KBM-7 (cell line): ENCODE data around the gene CSNK1E.

ENCODE experiments used
- DNase-seq: peaks from one replicate; pipeline ENCODE4 v3.0.0-alpha.2; 2015
- in situ Hi-C: fragments of 300-500 bp; cut with MboI; formaldehyde crosslinking; loops from 2 replicates; pipeline ENCODE4 v1.14.3; 2020; ENCODE audit warnings: low sequenced_read_pairs, low pct_unique_long_range_greater_than_20kb, mixed read lengths

CSNK1E gene

GRCh38 chr22:38260761-38261681 lies 56.2 kb downstream of the CSNK1E start:
- in situ Hi-C loops, result no loop called here

GRCh38 chr22:38259370-38259769 lies 57.9 kb downstream of the CSNK1E start:
- no peak for DNase-seq
- in situ Hi-C loops, result no loop called here

More at GRCh38 chr22:38260761-38261681, 56.2 kb downstream of the CSNK1E start:
- no peak for DNase-seq

- in situ Hi-C loops, result no loop called here
- DNase-seq, result no peak
Observed at GRCh38 chr22:38258895-38259294, 58.3 kb downstream of the CSNK1E start.

GRCh38 chr22:38257650-38258250 lies 59.5 kb downstream of the CSNK1E start:
- in situ Hi-C loops, result no loop called here
- no peak for DNase-seq

- DNase-seq, result no peak
- in situ Hi-C loops, result no loop called here
Observed at GRCh38 chr22:38257181-38257580, 60.1 kb downstream of the CSNK1E start.

- DNase-seq, result no peak
- in situ Hi-C loops, result no loop called here
Observed at GRCh38 chr22:38255697-38256096, 61.5 kb downstream of the CSNK1E start.

GRCh38 chr22:38251341-38251692 lies 65.9 kb downstream of the CSNK1E start:
- no peak for DNase-seq
- in situ Hi-C loops, result no loop called here

- DNase-seq, result no peak
- in situ Hi-C loops, result no loop called here
Observed at GRCh38 chr22:38250643-38251340, 66.4 kb downstream of the CSNK1E start.

GRCh38 chr22:38249803-38250642 lies 67.2 kb downstream of the CSNK1E start:
- in situ Hi-C loops, result no loop called here
- no peak for DNase-seq

GRCh38 chr22:38249301-38249700 lies 67.9 kb downstream of the CSNK1E start:
- DNase-seq, result no peak
- in situ Hi-C loops, result no loop called here

GRCh38 chr22:38248280-38248679 lies 69.0 kb downstream of the CSNK1E start:
- in situ Hi-C loops, result no loop called here
- no peak for DNase-seq

GRCh38 chr22:38247713-38248112 lies 69.5 kb downstream of the CSNK1E start:
- in situ Hi-C loops, result no loop called here
- no peak for DNase-seq

- in situ Hi-C loops, result no loop called here
- no peak for DNase-seq
Observed at GRCh38 chr22:38246692-38247091, 70.5 kb downstream of the CSNK1E start.

- in situ Hi-C loops, result no loop called here
- DNase-seq, result no peak
Observed at GRCh38 chr22:38246046-38246658, 71.1 kb downstream of the CSNK1E start.

GRCh38 chr22:38244106-38244505 lies 73.1 kb downstream of the CSNK1E start:
- no peak for DNase-seq
- in situ Hi-C loops, result no loop called here

- in situ Hi-C loops, result no loop called here
- DNase-seq, result no peak
Observed at GRCh38 chr22:38243007-38243765, 74.0 kb downstream of the CSNK1E start.

GRCh38 chr22:38240734-38241252 lies 76.4 kb downstream of the CSNK1E start:
- peak; percentile 12 for DNase-seq
- in situ Hi-C loops, result no loop called here
